ENCODE measurements around the gene IGIP. TPM values are rescaled to one million over a fixed set of nuclear protein-coding genes. Genes with fewer than 3 reads are reported as not detected.
A peak's percentile ranks its signal among the peaks of the same experiment; 100 is the strongest.

Gene IGIP
- total and polyA plus RNA-seq, 2 donors (not counting 1 experiment from before 2014, with no cell fraction given): 1.3 to 9.9 TPM

- no peak overlapping the region for H3K9ac ChIP-seq (ENCODE audit: low read length)
- no CpG with 5 or more reads among the region's 5 CpGs for WGBS (ENCODE audit: insufficient coverage)
- no peak for ATAC-seq (ENCODE audit: low read depth)
- H2AFZ ChIP-seq (ENCODE audit: insufficient read depth, low read depth, low read length, poor library complexity, severe bottlenecking): no peak overlapping the region
- Mint-ChIP-seq H3K27me3 (peaks cover 26% of the 10 kb centered on the region), H3K4me3 (peak overlapping the region; percentile 96), H3K27ac (peak overlapping the region; percentile 99), H3K9me3 (ENCODE audit: insufficient read depth) (no peaks in the 10 kb centered on the region), H3K4me1 (peaks cover 33% of the 10 kb centered on the region)
- peaks cover 5 to 20% (median 13%) of the 10 kb centered on the region in 4 experiments for H3K27me3 ChIP-seq (replicated peaks in 1 of 4; ENCODE audit: control extremely low read depth in 1 of 4, control insufficient read depth in 3 of 4, insufficient read depth in 4 of 4, low read length in 3 of 4)
- H3K27ac ChIP-seq (ENCODE audit: low read length in 2 of 2): peak overlapping the region in 1 of 2 donors; percentile 99
- peaks cover 23% of the 10 kb centered on the region for H4K20me1 ChIP-seq (ENCODE audit: control insufficient read depth, insufficient read depth, low read length, poor library complexity, severe bottlenecking)
- H3K79me2 ChIP-seq (ENCODE audit: control insufficient read depth, insufficient read depth, low read length): peaks cover 27% of the 10 kb centered on the region
- peaks cover 0 to 4% (median 2%) of the 10 kb centered on the region in 3 donors for H3K9me3 ChIP-seq (ENCODE audit: control extremely low read depth in 1 of 3, control insufficient read depth in 2 of 3, insufficient read depth in 1 of 3, low read length in 2 of 3)
- TF ChIP-seq EZH2 (IDR thresholded peaks at IDR 0.05; ENCODE audit: borderline replicate concordance, insufficient read depth, low read depth, low read length, poor library complexity, severe bottlenecking) (no peak), CTCF (IDR thresholded peaks at IDR 0.05) (no peak)
- no peaks in the 10 kb centered on the region for H3K36me3 ChIP-seq (replicated peaks in 1 of 2; ENCODE audit: control extremely low read depth in 1 of 2, control insufficient read depth in 1 of 2, extremely low read depth in 1 of 2, insufficient read depth in 2 of 2, low read length in 1 of 2)
- DNase-seq: no peak
- no peak overlapping the region for H3K4me3 ChIP-seq (ENCODE audit: control extremely low read depth in 1 of 5, extremely low read depth in 1 of 5, insufficient read depth in 1 of 5, low read depth in 2 of 5, low read length in 4 of 5)
- ChIA-PET CTCF (interaction anchor here (1.3 to 3.8 kb wide), 2 partner anchors 11 to 39 kb away, joined by 4 to 27 read pairs; no protein-coding TSS in a partner anchor), POLR2A (interaction anchor here (1.4 kb wide), 1 partner anchor 9 kb away, joined by 4 read pairs; no protein-coding TSS in a partner anchor)
- no peak overlapping the region for H3K4me2 ChIP-seq (replicated peaks; ENCODE audit: low read depth, low read length, poor library complexity, severe bottlenecking)
- H3K4me1 ChIP-seq (ENCODE audit: control insufficient read depth in 2 of 2, insufficient read depth in 2 of 2, low read length in 2 of 2): peaks cover 21 to 23% of the 10 kb centered on the region in 2 donors
- intact Hi-C loops (cut with micrococcal nuclease): loop anchor here (2.0 to 10.0 kb wide), 7 partner anchors 39 to 1219 kb away; partner anchors contain the start of genes MATR3, TAF7 and UBE2D2
Measured at GRCh38 chr5:140106101-140106500, 19.6 kb upstream of the IGIP start.

GRCh38 chr5:140106805-140107311, 18.9 kb upstream of the IGIP start:
- peak overlapping the region; percentile 99 for H3K27ac Mint-ChIP-seq
- intact Hi-C loops (cut with micrococcal nuclease): loop anchor here (1.0 to 10.0 kb wide), 10 partner anchors 32 to 1218 kb away; partner anchors contain the start of genes CYSTM1, MATR3, TAF7 and TMCO6
- H3K4me3 ChIP-seq (ENCODE audit: control extremely low read depth in 1 of 5, extremely low read depth in 1 of 5, insufficient read depth in 1 of 5, low read depth in 2 of 5, low read length in 4 of 5): peak overlapping the region in 4 of 5 experiments; percentile 60 to 75 (median 68)
- peaks cover 33% of the 10 kb centered on the region for H3K79me2 ChIP-seq (ENCODE audit: control insufficient read depth, insufficient read depth, low read length)
- peak overlapping the region; percentile 97 to 99 for H3K27ac ChIP-seq (ENCODE audit: low read length in 2 of 2)
- no peak for DNase-seq
- H3K4me1 Mint-ChIP-seq: peaks cover 40% of the 10 kb centered on the region
- H3K27me3 Mint-ChIP-seq: peaks cover 23% of the 10 kb centered on the region
- H3K9me3 ChIP-seq (ENCODE audit: control extremely low read depth in 1 of 3, control insufficient read depth in 2 of 3, insufficient read depth in 1 of 3, low read length in 2 of 3): peaks cover 0 to 4% (median 2%) of the 10 kb centered on the region in 3 donors
- peak overlapping the region; percentile 86 for H2AFZ ChIP-seq (ENCODE audit: insufficient read depth, low read depth, low read length, poor library complexity, severe bottlenecking)
- H3K9me3 Mint-ChIP-seq (ENCODE audit: insufficient read depth): no peaks in the 10 kb centered on the region
- 53% methylated on average over 15 of the region's 16 CpGs for WGBS (ENCODE audit: insufficient coverage)
- peak overlapping the region; percentile 72 for H3K9ac ChIP-seq (ENCODE audit: low read length)
- POLR2A ChIA-PET: interaction anchor here (1.4 kb wide), 3 partner anchors 8 to 68 kb away, joined by 4 to 8 read pairs (median 6); partner anchors contain the start of gene CYSTM1
- H3K4me1 ChIP-seq (ENCODE audit: control insufficient read depth in 2 of 2, insufficient read depth in 2 of 2, low read length in 2 of 2): peaks cover 28% of the 10 kb centered on the region in 2 donors
- H3K4me3 Mint-ChIP-seq: peak overlapping the region; percentile 96
- peaks cover 25% of the 10 kb centered on the region for H4K20me1 ChIP-seq (ENCODE audit: control insufficient read depth, insufficient read depth, low read length, poor library complexity, severe bottlenecking)
- no peak for ATAC-seq (ENCODE audit: low read depth)
- peaks cover 5 to 23% (median 13%) of the 10 kb centered on the region in 4 experiments for H3K27me3 ChIP-seq (replicated peaks in 1 of 4; ENCODE audit: control extremely low read depth in 1 of 4, control insufficient read depth in 3 of 4, insufficient read depth in 4 of 4, low read length in 3 of 4)
- H3K36me3 ChIP-seq (replicated peaks in 1 of 2; ENCODE audit: control extremely low read depth in 1 of 2, control insufficient read depth in 1 of 2, extremely low read depth in 1 of 2, insufficient read depth in 2 of 2, low read length in 1 of 2): no peaks in the 10 kb centered on the region
- CTCF ChIA-PET: interaction anchor here (1.0 to 3.8 kb wide), 3 partner anchors 9 to 38 kb away, joined by 3 to 27 read pairs (median 4); no protein-coding TSS in a partner anchor
- peak overlapping the region; percentile 97 for H3K4me2 ChIP-seq (replicated peaks; ENCODE audit: low read depth, low read length, poor library complexity, severe bottlenecking)
- no peak for TF ChIP-seq EZH2 (IDR thresholded peaks at IDR 0.05; ENCODE audit: borderline replicate concordance, insufficient read depth, low read depth, low read length, poor library complexity, severe bottlenecking)
- TF ChIP-seq CTCF (IDR thresholded peaks at IDR 0.05): no peak
